ENCODE measurements around the gene ZWILCH. TPM values are rescaled to one million over a fixed set of nuclear protein-coding genes. Genes with fewer than 3 reads are reported as not detected.

ZWILCH gene
- total and polyA plus RNA-seq, 2 experiments from 2014 or later: 20.7 to 31.5 TPM

DNA sequence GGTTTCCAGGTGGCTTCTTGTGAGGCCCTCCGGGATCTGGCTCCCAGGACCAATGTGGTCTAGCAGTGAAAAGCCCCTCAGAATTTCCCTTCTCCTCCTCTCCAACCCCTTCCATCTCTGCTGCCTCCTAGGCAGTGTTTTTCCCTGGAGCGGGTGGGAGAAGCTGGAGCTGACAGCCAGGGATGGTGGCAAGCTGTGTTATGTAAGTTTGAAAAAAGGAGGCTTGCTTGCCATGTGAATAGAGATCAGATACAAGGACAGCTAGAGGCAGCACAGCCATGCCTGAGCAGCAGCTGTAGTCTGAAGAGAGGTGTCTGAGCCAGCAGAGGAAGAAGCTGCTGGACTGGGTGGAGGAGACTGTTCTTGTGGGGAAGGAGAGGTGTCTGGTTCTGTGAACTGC, 28.1 kb upstream of the ZWILCH start:
- no peaks in the 10 kb centered on the region for H3F3A ChIP-seq (ENCODE audit: insufficient read depth)
- no peak overlapping the region for H2AFZ ChIP-seq
- H3K9me2 ChIP-seq (ENCODE audit: insufficient read depth): no peaks in the 10 kb centered on the region
- WGBS, 2 experiments (ENCODE audit: low coverage in 1 of 2, low lambda C conversion rate in 2 of 2, missing lambda C conversion rate in 2 of 2): 83 to 88% methylated on average over 2 of the region's 2 CpGs
- in situ Hi-C loops (cut with MboI): no loop called here
- TF ChIP-seq EZH2 (IDR thresholded peaks at IDR 0.05; ENCODE audit: insufficient read depth, poor library complexity, severe bottlenecking) (no peak), EZH2phosphoT487 (IDR thresholded peaks at IDR 0.05; ENCODE audit: insufficient read depth, low read depth) (no peak)
- peaks cover 12% of the 10 kb centered on the region; the same call in 1 of the 2 replicates for H3K79me2 ChIP-seq (ENCODE audit: insufficient read depth)
- no peak overlapping the region for H3K27ac ChIP-seq
- peaks cover 3% of the 10 kb centered on the region; the same call in 1 of the 2 replicates for H3K36me3 ChIP-seq (ENCODE audit: low read depth)
- H3K9ac ChIP-seq: no peak overlapping the region
- H3K9me3 ChIP-seq (ENCODE audit: low read depth): no peaks in the 10 kb centered on the region
- no peaks in the 10 kb centered on the region for H4K20me1 ChIP-seq (ENCODE audit: insufficient read depth)
- H3K4me1 ChIP-seq (ENCODE audit: insufficient read depth): peaks cover 11% of the 10 kb centered on the region; the same call in 1 of the 2 replicates
- H3K4me2 ChIP-seq (ENCODE audit: unreplicated experiment): no peak overlapping the region
- H3K27me3 ChIP-seq (replicated peaks; ENCODE audit: insufficient read depth): no peaks in the 10 kb centered on the region
- no peak for DNase-seq
- no peak overlapping the region for H3K4me3 ChIP-seq

- Histone ChIP-seq H2AFZ (no peak overlapping the region), H3K79me2 (ENCODE audit: insufficient read depth) (peaks cover 6% of the 10 kb centered on the region; the same call in 1 of the 2 replicates), H3K9me3 (ENCODE audit: low read depth) (no peaks in the 10 kb centered on the region), H3K9me2 (ENCODE audit: insufficient read depth) (no peaks in the 10 kb centered on the region), H3K27me3 (replicated peaks; ENCODE audit: insufficient read depth) (no peaks in the 10 kb centered on the region), H4K20me1 (ENCODE audit: insufficient read depth) (no peaks in the 10 kb centered on the region; the same call in 1 of the 2 replicates), H3K4me1 (ENCODE audit: insufficient read depth) (peaks cover 8% of the 10 kb centered on the region; the same call in 1 of the 2 replicates), H3K4me2 (ENCODE audit: unreplicated experiment) (no peak overlapping the region), H3K9ac (no peak overlapping the region), H3K4me3 (no peak overlapping the region), H3F3A (ENCODE audit: insufficient read depth) (0 out of 2 replicates have a peak, but pooled peaks cover 8% of the 10 kb centered on the region), H3K36me3 (ENCODE audit: low read depth) (peaks cover 5% of the 10 kb centered on the region; the same call in 1 of the 2 replicates), H3K27ac (no peak overlapping the region)
- WGBS, 2 experiments (ENCODE audit: low coverage in 1 of 2, low lambda C conversion rate in 2 of 2, missing lambda C conversion rate in 2 of 2): 97 to 99% methylated on average over 6 of the region's 6 CpGs
- TF ChIP-seq EZH2phosphoT487 (IDR thresholded peaks at IDR 0.05; ENCODE audit: insufficient read depth, low read depth) (no peak), EZH2 (IDR thresholded peaks at IDR 0.05; ENCODE audit: insufficient read depth, poor library complexity, severe bottlenecking) (no peak)
- DNase-seq: no peak
- in situ Hi-C loops (cut with MboI): no loop called here
Measured at GRCh38 chr15:66480267-66480666, 24.9 kb upstream of the ZWILCH start.

DNA sequence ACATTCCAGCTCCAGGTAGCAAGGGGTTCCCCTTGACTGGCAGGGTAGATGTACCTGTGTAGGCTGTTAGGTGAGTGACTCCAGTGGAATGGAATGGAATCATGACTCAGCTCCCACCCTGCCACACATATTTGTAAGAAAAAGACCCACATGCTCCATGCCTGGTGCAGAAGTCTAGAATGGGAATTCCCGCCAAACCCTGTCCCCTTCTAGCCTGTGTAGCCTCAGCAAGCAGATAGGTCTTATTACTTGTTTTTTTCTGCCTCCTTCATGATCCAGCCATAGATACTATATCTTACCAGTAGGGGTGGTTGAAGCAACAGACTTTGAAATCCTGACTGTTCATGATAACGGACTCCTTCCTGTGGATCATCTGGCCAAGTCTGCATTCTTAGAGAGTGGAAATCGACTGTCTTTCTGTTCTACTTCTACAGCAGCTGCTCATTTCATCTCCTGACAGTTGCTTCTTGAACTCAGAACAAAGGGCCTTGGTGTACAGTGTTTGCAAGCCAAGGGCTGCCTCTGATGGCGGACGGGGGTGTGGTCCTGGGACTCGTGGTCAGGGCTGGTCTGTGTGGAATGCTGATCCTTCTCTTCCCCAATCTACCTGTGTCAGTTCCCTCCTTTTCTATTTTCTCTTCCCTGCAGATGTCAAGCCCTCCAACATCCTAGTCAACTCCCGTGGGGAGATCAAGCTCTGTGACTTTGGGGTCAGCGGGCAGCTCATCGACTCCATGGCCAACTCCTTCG, 23.8 kb upstream of the ZWILCH start:
- Histone ChIP-seq H3K9ac (no peak overlapping the region), H3K9me2 (ENCODE audit: insufficient read depth) (no peaks in the 10 kb centered on the region), H3K9me3 (ENCODE audit: low read depth) (no peaks in the 10 kb centered on the region), H3K4me2 (ENCODE audit: unreplicated experiment) (no peak overlapping the region), H3K79me2 (ENCODE audit: insufficient read depth) (no peaks in the 10 kb centered on the region; the same call in 1 of the 2 replicates), H3K36me3 (ENCODE audit: low read depth) (peaks cover 8% of the 10 kb centered on the region; the same call in 1 of the 2 replicates), H2AFZ (no peak overlapping the region), H4K20me1 (ENCODE audit: insufficient read depth) (no peaks in the 10 kb centered on the region; the same call in 1 of the 2 replicates), H3F3A (ENCODE audit: insufficient read depth) (0 out of 2 replicates have a peak, but pooled peaks cover 8% of the 10 kb centered on the region), H3K27me3 (replicated peaks; ENCODE audit: insufficient read depth) (no peaks in the 10 kb centered on the region), H3K27ac (no peak overlapping the region), H3K4me3 (no peak overlapping the region), H3K4me1 (ENCODE audit: insufficient read depth) (peaks cover 8% of the 10 kb centered on the region; the same call in 1 of the 2 replicates)
- DNase-seq: no peak
- TF ChIP-seq EZH2phosphoT487 (IDR thresholded peaks at IDR 0.05; ENCODE audit: insufficient read depth, low read depth): no peak
- no peak for TF ChIP-seq EZH2 (IDR thresholded peaks at IDR 0.05; ENCODE audit: insufficient read depth, poor library complexity, severe bottlenecking)
- 97 to 98% methylated on average over 10 of the region's 10 CpGs for WGBS, 2 experiments (ENCODE audit: low coverage in 1 of 2, low lambda C conversion rate in 2 of 2, missing lambda C conversion rate in 2 of 2)
- in situ Hi-C loops (cut with MboI): no loop called here

DNA sequence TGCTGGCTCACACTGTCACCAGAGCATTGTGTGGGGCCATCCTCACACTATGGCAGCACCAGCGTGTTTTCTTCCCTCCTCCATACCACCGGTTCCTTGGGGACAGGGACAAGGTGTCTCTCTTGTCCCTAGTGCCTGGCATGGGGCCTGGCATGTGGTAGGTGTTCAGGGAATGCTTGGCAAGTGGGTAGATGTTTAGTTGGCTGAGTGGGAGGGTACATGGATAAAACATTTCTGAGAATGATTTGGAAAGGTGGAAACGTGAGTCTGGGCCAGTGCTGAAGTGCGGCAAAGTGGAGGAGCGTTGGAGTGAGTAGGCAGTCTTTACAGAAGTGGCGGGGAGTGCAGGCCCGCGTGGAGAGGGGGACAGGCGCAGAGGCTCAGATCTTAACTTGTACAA, 22.6 kb upstream of the ZWILCH start:
- in situ Hi-C loops (cut with MboI): no loop called here

More for the DNA sequence above, 22.6 kb upstream of the ZWILCH start:
- Histone ChIP-seq H3K27me3 (replicated peaks; ENCODE audit: insufficient read depth) (no peaks in the 10 kb centered on the region), H2AFZ (no peak overlapping the region), H3K9me3 (ENCODE audit: low read depth) (no peaks in the 10 kb centered on the region), H3K9ac (no peak overlapping the region), H3K4me1 (ENCODE audit: insufficient read depth) (peaks cover 8% of the 10 kb centered on the region; the same call in 1 of the 2 replicates), H3K4me2 (ENCODE audit: unreplicated experiment) (no peak overlapping the region), H3K4me3 (no peak overlapping the region), H3K9me2 (ENCODE audit: insufficient read depth) (no peaks in the 10 kb centered on the region), H3K36me3 (ENCODE audit: low read depth) (peaks cover 21% of the 10 kb centered on the region; the same call in 1 of the 2 replicates), H3F3A (ENCODE audit: insufficient read depth) (0 out of 2 replicates have a peak, but pooled peaks cover 8% of the 10 kb centered on the region), H3K27ac (no peak overlapping the region), H3K79me2 (ENCODE audit: insufficient read depth) (no peaks in the 10 kb centered on the region; the same call in 1 of the 2 replicates), H4K20me1 (ENCODE audit: insufficient read depth) (no peaks in the 10 kb centered on the region; the same call in 1 of the 2 replicates)
- WGBS, 2 experiments (ENCODE audit: low coverage in 1 of 2, low lambda C conversion rate in 2 of 2, missing lambda C conversion rate in 2 of 2): 96 to 99% methylated on average over 9 of the region's 9 CpGs
- no peak for TF ChIP-seq EZH2 (IDR thresholded peaks at IDR 0.05; ENCODE audit: insufficient read depth, poor library complexity, severe bottlenecking)
- TF ChIP-seq EZH2phosphoT487 (IDR thresholded peaks at IDR 0.05; ENCODE audit: insufficient read depth, low read depth): no peak
- no peak for DNase-seq
